GM12878 (cell line): ENCODE results near the gene REXO1. TPM values are rescaled to one million over a fixed set of nuclear protein-coding genes. Genes with fewer than 3 reads are reported as not detected.

ENCODE experiments used
- ATAC-seq: fragments of 200-7000 bp; cut with Tn5 transposase; 3 replicates; pipeline ENCODE4 v1.9.1; 2020; ENCODE audit warnings: mild to moderate bottlenecking, moderate library complexity
- BruUV-seq: library from RNA; stranded (reverse); fragments of 400-500 nt; replicated peaks from 2 replicates; lab custom pipeline; 2021; lab: Mats Ljungman, UMichigan
- CTCF ChIA-PET: fragments of 300-600 bp; sonication (Branson Sonifier 250); formaldehyde crosslinking; extraction: SDS; loops from one replicate; lab custom pipeline; 2021; ENCODE audit warnings: inconsistent platforms; lab: Yijun Ruan, JAX
- POLR2A ChIA-PET: fragments of 350-600 bp; formaldehyde crosslinking; extraction: SDS; loops from one replicate; lab custom pipeline; 2021; ENCODE audit warnings: inconsistent platforms; lab: Charles Lee
- RAD21 ChIA-PET: fragments of 300-600 bp; sonication (Branson Sonifier 250); formaldehyde crosslinking; loops from one replicate; lab custom pipeline; 2023; ENCODE audit warnings: antibody characterized with exemption; ENCODE audit not compliant: unreplicated experiment; lab: Charles Lee
- SMC1A ChIA-PET: fragments of 300-600 bp; sonication (Branson Sonifier 250); formaldehyde crosslinking; loops from one replicate; lab custom pipeline; 2023; ENCODE audit not compliant: unreplicated experiment, uncharacterized antibody; lab: Charles Lee
- DNase-seq: peaks from one replicate; pipeline ENCODE4 v3.0.0-alpha.2; 2011; ENCODE audit warnings: low read depth, low spot score
- FAIRE-seq: peaks from 3 replicates; lab custom pipeline; 2011; peaks lifted over from hg19 to GRCh38; lab: Jason Lieb, UNC
- H2AFZ ChIP-seq: 2 replicates; pipeline ENCODE4 v1.6.0; 2011; ENCODE audit warnings: low read depth, low read length, control low read depth; ENCODE audit not compliant: control insufficient read depth
- H3K27ac ChIP-seq: 2 replicates; pipeline ENCODE4 v1.5.1; 2011; ENCODE audit warnings: control low read depth; ENCODE audit not compliant: control insufficient read depth, insufficient read depth
- H3K27me3 ChIP-seq, 2 experiments: replicated peaks in 1 of 2; 2 replicates each; pipeline versions ENCODE4 v1.6.0 to v1.6.1; 2011; ENCODE audit warnings: low read length in 1 of 2; ENCODE audit not compliant: control insufficient read depth in 2 of 2, insufficient read depth in 2 of 2
- H3K36me3 ChIP-seq, 2 experiments: 2 replicates each; pipeline ENCODE4 v1.5.1; 2011; ENCODE audit warnings: low read length in 1 of 2; ENCODE audit not compliant: control insufficient read depth in 2 of 2, insufficient read depth in 2 of 2
- H3K4me1 ChIP-seq: 2 replicates; pipeline ENCODE4 v1.6.1; 2011; ENCODE audit warnings: mild to moderate bottlenecking, low read length, moderate library complexity, mixed read lengths; ENCODE audit not compliant: control insufficient read depth, insufficient read depth
- H3K4me2 ChIP-seq: 2 replicates; pipeline ENCODE4 v1.6.0; 2011; ENCODE audit warnings: control low read depth; ENCODE audit not compliant: control insufficient read depth, insufficient read depth
- H3K4me3 ChIP-seq: fragments of 200-600 bp; sonication (generic); 2 replicates; pipeline ENCODE4 v1.5.1; 2016
- H3K79me2 ChIP-seq: 2 replicates; pipeline ENCODE4 v1.6.0; 2011; ENCODE audit warnings: low read length; ENCODE audit not compliant: control insufficient read depth, insufficient read depth
- H3K9ac ChIP-seq: 2 replicates; pipeline ENCODE4 v1.8.0; 2011; ENCODE audit warnings: low read length, control low read depth, mixed read lengths; ENCODE audit not compliant: control insufficient read depth, insufficient read depth
- H3K9me3 ChIP-seq: replicated peaks from 3 replicates; pipeline ENCODE4 v1.5.1; 2011; ENCODE audit warnings: mild to moderate bottlenecking, low read length; ENCODE audit not compliant: control insufficient read depth, insufficient read depth
- H4K20me1 ChIP-seq: 2 replicates; pipeline ENCODE4 v1.6.0; 2011; ENCODE audit not compliant: control insufficient read depth, insufficient read depth
- CREM ChIP-seq: IDR thresholded peaks from 2 replicates; pipeline ENCODE4 v1.6.1; 2014; ENCODE audit warnings: antibody characterized with exemption, low read depth
- MXI1 ChIP-seq: fragments of 150-350 bp; IDR thresholded peaks from 2 replicates; pipeline ENCODE4 v1.6.1; 2011; ENCODE audit warnings: low read depth, mild to moderate bottlenecking, inconsistent platforms, low read length, improper control_type of control experiment
- NR2F1 ChIP-seq: fragments of 450-650 bp; conservative IDR thresholded peaks from 2 replicates; pipeline ENCODE4 v1.6.1; 2017; ENCODE audit warnings: mild to moderate bottlenecking
- POLR2AphosphoS5 ChIP-seq: IDR thresholded peaks from 2 replicates; pipeline ENCODE4 v1.6.1; 2011; ENCODE audit warnings: mild to moderate bottlenecking, low read length, inconsistent platforms
- SMC3 ChIP-seq: IDR thresholded peaks from 2 replicates; pipeline ENCODE4 v1.6.1; 2011; ENCODE audit warnings: low read length, improper control_type of control experiment, borderline replicate concordance
- SREBF1 ChIP-seq: IDR thresholded peaks from 2 replicates; pipeline ENCODE4 v1.6.1; 2012; ENCODE audit warnings: mild to moderate bottlenecking, low read length
- TBL1XR1 ChIP-seq: IDR thresholded peaks from 2 replicates; pipeline ENCODE4 v1.6.1; 2012; ENCODE audit warnings: low read depth, low read length, improper control_type of control experiment
- YY1 ChIP-seq: IDR thresholded peaks from 2 replicates; pipeline ENCODE4 v1.6.1; 2011; ENCODE audit warnings: low read depth, mild to moderate bottlenecking, low read length
- WGBS: methylation state at CpG from one replicate; pipeline ENCODE4 v1.1.6; 2016; ENCODE audit warnings: low lambda C conversion rate; ENCODE audit not compliant: insufficient replicate concordance, insufficient coverage; ENCODE audit errors: missing lambda C conversion rate; 5-methylcytosine and 5-hydroxymethylcytosine counted together
- in situ Hi-C: fragments of 300-500 bp; cut with MboI; formaldehyde crosslinking; loops from 9 replicates; pipeline ENCODE4 v1.14.3; 2018; ENCODE audit warnings: mixed read lengths
- intact Hi-C: fragments of 100-400 bp; cut with micrococcal nuclease; formaldehyde crosslinking; loops from one replicate; pipeline ENCODE4 v1.14.2; 2022; ENCODE audit not compliant: unreplicated experiment
- polyA plus RNA-seq, 11 experiments: library from polyadenylated mRNA; depleted of rRNA in 4 of 11; unstranded in 6 of 11; stranded (reverse) in 5 of 11; fragments of >200 nt; fragmentation: Nextera tagmentation in 4 of 11; fragmentation: Illumina TruSeq in 1 of 11; extraction: Ambion mirVana in 4 of 11; extraction: Trizol in 1 of 11; gene quantifications; 1 replicate in 1 of 11; 2 replicates in 10 of 11; pipeline versions ENCODE4 v1.2.1 to v1.2.3, GENCODE V29; 2011 to 2016; ENCODE audit warnings: inconsistent platforms in 2 of 11, missing spikeins in 2 of 11, low read depth in 1 of 11
- total RNA-seq, 4 experiments: library from RNA; depleted of rRNA in 3 of 4; stranded (reverse); fragments of >200 nt in 3 of 4; fragmentation: Illumina TruSeq in 1 of 4; extraction: Trizol in 1 of 4; gene quantifications; 2 replicates each; pipeline versions ENCODE4 v1.2.1 to v1.2.3, GENCODE V29; 2013 to 2021
- TF ChIP-seq, protein P1 (sequence below): fragments of 450-650 bp; IDR thresholded peaks from 2 replicates; pipeline ENCODE4 v1.6.1; 2017; ENCODE audit warnings: borderline replicate concordance
- TF ChIP-seq, protein P2 (sequence below): fragments of 450-650 bp; IDR thresholded peaks from 2 replicates; pipeline ENCODE4 v1.6.1; 2017; ENCODE audit warnings: mild to moderate bottlenecking, moderate library complexity
- TF ChIP-seq, protein P3 (sequence below): fragments of 450-650 bp; IDR thresholded peaks from 2 replicates; pipeline ENCODE4 v1.6.1; 2018; ENCODE audit warnings: mild to moderate bottlenecking, low read depth, moderate library complexity; ENCODE audit not compliant: partially characterized antibody

Gene REXO1
- total and polyA plus RNA-seq, 10 of the 15 experiments (the other 5 are each of a cell fraction or from before 2014, with no cell fraction given), result 0.03 to 45.2 (median 8.4) TPM

DNA sequence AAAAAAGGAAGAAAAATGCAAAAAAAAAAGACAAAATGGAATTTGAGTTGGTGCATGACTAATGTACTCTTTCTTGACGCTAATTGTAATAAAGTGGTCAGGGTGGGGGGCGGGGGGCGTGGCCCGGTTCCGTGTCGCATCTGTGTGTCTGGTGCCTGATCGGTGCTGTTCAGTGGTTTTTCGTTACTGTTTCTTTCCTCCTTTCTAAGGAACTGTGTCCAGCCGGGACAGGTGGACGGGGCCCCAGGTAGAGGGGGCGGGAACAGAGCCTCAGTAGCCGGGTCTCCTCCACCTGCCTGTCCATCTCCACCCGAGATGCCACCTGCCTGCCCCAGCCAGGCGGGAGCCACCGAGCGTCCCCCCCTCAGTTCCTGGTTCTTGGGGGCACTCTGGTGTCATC is 68.7 kb downstream of the REXO1 start:
- H3K36me3 ChIP-seq, result no peaks in the 10 kb centered on the region
- H3K4me1 ChIP-seq, result no peaks in the 10 kb centered on the region
- no peaks in the 10 kb centered on the region for H4K20me1 ChIP-seq
- no peak for DNase-seq
- H3K79me2 ChIP-seq, result no peaks in the 10 kb centered on the region
- WGBS, result 10% methylated on average over 15 of the region's 16 CpGs
- no peak overlapping the region for H3K4me3 ChIP-seq
- no peak for FAIRE-seq
- ChIA-PET POLR2A (no interaction called here), RAD21 (no interaction called here), CTCF (interaction anchor here (0.6 to 2.9 kb wide), 2 partner anchors 47 kb away, joined by 3 to 16 read pairs; no protein-coding TSS in a partner anchor), SMC1A (no interaction called here)
- H3K9me3 ChIP-seq, result peaks cover 3% of the 10 kb centered on the region; the same call in 1 of the 3 replicates
- intact Hi-C loops, result no loop called here
- no peak overlapping the region for H3K9ac ChIP-seq
- H3K4me2 ChIP-seq, result no peak overlapping the region
- in situ Hi-C loops, result no loop called here
- ATAC-seq, result no peak
- H3K27ac ChIP-seq, result no peak overlapping the region
- no peak overlapping the region for H2AFZ ChIP-seq
- TF ChIP-seq SMC3, result no peak
- no peak for TF ChIP-seq CREM
- TF ChIP-seq, protein P1, sequence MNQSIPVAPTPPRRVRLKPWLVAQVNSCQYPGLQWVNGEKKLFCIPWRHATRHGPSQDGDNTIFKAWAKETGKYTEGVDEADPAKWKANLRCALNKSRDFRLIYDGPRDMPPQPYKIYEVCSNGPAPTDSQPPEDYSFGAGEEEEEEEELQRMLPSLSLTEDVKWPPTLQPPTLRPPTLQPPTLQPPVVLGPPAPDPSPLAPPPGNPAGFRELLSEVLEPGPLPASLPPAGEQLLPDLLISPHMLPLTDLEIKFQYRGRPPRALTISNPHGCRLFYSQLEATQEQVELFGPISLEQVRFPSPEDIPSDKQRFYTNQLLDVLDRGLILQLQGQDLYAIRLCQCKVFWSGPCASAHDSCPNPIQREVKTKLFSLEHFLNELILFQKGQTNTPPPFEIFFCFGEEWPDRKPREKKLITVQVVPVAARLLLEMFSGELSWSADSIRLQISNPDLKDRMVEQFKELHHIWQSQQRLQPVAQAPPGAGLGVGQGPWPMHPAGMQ, result no peak
- no peak for TF ChIP-seq NR2F1
- TF ChIP-seq, protein P2, sequence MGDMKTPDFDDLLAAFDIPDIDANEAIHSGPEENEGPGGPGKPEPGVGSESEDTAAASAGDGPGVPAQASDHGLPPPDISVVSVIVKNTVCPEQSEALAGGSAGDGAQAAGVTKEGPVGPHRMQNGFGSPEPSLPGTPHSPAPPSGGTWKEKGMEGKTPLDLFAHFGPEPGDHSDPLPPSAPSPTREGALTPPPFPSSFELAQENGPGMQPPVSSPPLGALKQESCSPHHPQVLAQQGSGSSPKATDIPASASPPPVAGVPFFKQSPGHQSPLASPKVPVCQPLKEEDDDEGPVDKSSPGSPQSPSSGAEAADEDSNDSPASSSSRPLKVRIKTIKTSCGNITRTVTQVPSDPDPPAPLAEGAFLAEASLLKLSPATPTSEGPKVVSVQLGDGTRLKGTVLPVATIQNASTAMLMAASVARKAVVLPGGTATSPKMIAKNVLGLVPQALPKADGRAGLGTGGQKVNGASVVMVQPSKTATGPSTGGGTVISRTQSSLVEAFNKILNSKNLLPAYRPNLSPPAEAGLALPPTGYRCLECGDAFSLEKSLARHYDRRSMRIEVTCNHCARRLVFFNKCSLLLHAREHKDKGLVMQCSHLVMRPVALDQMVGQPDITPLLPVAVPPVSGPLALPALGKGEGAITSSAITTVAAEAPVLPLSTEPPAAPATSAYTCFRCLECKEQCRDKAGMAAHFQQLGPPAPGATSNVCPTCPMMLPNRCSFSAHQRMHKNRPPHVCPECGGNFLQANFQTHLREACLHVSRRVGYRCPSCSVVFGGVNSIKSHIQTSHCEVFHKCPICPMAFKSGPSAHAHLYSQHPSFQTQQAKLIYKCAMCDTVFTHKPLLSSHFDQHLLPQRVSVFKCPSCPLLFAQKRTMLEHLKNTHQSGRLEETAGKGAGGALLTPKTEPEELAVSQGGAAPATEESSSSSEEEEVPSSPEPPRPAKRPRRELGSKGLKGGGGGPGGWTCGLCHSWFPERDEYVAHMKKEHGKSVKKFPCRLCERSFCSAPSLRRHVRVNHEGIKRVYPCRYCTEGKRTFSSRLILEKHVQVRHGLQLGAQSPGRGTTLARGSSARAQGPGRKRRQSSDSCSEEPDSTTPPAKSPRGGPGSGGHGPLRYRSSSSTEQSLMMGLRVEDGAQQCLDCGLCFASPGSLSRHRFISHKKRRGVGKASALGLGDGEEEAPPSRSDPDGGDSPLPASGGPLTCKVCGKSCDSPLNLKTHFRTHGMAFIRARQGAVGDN, result no peak
- TF ChIP-seq MXI1, result no peak
- no peak for TF ChIP-seq YY1
- no peak for TF ChIP-seq SREBF1
- no peak for TF ChIP-seq TBL1XR1
- TF ChIP-seq, protein P3, sequence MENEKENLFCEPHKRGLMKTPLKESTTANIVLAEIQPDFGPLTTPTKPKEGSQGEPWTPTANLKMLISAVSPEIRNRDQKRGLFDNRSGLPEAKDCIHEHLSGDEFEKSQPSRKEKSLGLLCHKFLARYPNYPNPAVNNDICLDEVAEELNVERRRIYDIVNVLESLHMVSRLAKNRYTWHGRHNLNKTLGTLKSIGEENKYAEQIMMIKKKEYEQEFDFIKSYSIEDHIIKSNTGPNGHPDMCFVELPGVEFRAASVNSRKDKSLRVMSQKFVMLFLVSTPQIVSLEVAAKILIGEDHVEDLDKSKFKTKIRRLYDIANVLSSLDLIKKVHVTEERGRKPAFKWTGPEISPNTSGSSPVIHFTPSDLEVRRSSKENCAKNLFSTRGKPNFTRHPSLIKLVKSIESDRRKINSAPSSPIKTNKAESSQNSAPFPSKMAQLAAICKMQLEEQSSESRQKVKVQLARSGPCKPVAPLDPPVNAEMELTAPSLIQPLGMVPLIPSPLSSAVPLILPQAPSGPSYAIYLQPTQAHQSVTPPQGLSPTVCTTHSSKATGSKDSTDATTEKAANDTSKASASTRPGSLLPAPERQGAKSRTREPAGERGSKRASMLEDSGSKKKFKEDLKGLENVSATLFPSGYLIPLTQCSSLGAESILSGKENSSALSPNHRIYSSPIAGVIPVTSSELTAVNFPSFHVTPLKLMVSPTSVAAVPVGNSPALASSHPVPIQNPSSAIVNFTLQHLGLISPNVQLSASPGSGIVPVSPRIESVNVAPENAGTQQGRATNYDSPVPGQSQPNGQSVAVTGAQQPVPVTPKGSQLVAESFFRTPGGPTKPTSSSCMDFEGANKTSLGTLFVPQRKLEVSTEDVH, result no peak
- no peak for TF ChIP-seq POLR2AphosphoS5
- BruUV-seq, result no TSS peak
- peaks cover 6 to 10% of the 10 kb centered on the region in 2 experiments for H3K27me3 ChIP-seq
